ENCODE data around the gene GALNT12. TPM values are rescaled to one million over a fixed set of nuclear protein-coding genes. Genes with fewer than 3 reads are reported as not detected.
A peak's percentile ranks its signal among the peaks of the same experiment; 100 is the strongest.

The GALNT12 gene
- 10 to 100 TPM in 1 of 2 donors, 1 to 10 TPM in 1; 6.6 to 11.2 TPM for total RNA-seq

- no peak within 1 kb of the TSS for H3K27ac Mint-ChIP-seq
- peak within 1 kb of the TSS; percentile 88 to 92 for H3K4me3 Mint-ChIP-seq
- ATAC-seq (replicated peaks in 1 of 2) (peak; percentile 76 to 81), DNase-seq (peak; percentile 63)
- H3K9me3 Mint-ChIP-seq, result no peaks in the 10 kb centered on the region
- H3K4me1 Mint-ChIP-seq (ENCODE audit: low read depth), result peaks cover 36% of the 10 kb centered on the region
- peaks cover 7% of the 10 kb centered on the region for H3K27me3 Mint-ChIP-seq (ENCODE audit: low read depth)
- H3K36me3 Mint-ChIP-seq (ENCODE audit: insufficient read depth in 2 of 2), result peaks cover 0 to 2% of the 10 kb centered on the region in 2 donors
Measured at GRCh38 chr9:98807070-98807813, at the start of gene GALNT12. Gene GALNT12 (plus strand): TSS chr9:98807670. CDS start chr9:98807699, 29 bp downstream.

- Mint-ChIP-seq H3K9me3 (peaks cover 0 to 4% of the 10 kb centered on the region in 2 donors), H3K27me3 (ENCODE audit: low read depth) (no peaks in the 10 kb centered on the region), H3K27ac (no peak overlapping the region), H3K4me3 (no peak overlapping the region), H3K4me1 (ENCODE audit: low read depth) (no peaks in the 10 kb centered on the region), H3K36me3 (ENCODE audit: insufficient read depth in 2 of 2) (peaks cover 8 to 19% of the 10 kb centered on the region in 2 donors)
- no peak for DNase-seq
- no peak for ATAC-seq (replicated peaks in 1 of 2)
Measured at GRCh38 chr9:98760231-98760630, 47.2 kb upstream of the GALNT12 start.

GRCh38 chr9:98763986-98764745, 43.3 kb upstream of the GALNT12 start:
- no peak for DNase-seq
- Mint-ChIP-seq H3K4me1 (ENCODE audit: low read depth) (no peaks in the 10 kb centered on the region), H3K4me3 (no peak overlapping the region), H3K27ac (no peak overlapping the region), H3K36me3 (ENCODE audit: insufficient read depth in 2 of 2) (peaks cover 7 to 9% of the 10 kb centered on the region in 2 donors), H3K9me3 (peaks cover 0 to 4% of the 10 kb centered on the region in 2 donors), H3K27me3 (ENCODE audit: low read depth) (no peaks in the 10 kb centered on the region)
- no peak for ATAC-seq (replicated peaks in 1 of 2)

GRCh38 chr9:98765256-98765655, 42.2 kb upstream of the GALNT12 start:
- Mint-ChIP-seq H3K36me3 (ENCODE audit: insufficient read depth in 2 of 2) (peaks cover 4 to 5% of the 10 kb centered on the region in 2 donors), H3K4me3 (no peak overlapping the region), H3K4me1 (ENCODE audit: low read depth) (no peaks in the 10 kb centered on the region), H3K27ac (no peak overlapping the region), H3K9me3 (peaks cover 0 to 2% of the 10 kb centered on the region in 2 donors), H3K27me3 (ENCODE audit: low read depth) (no peaks in the 10 kb centered on the region)
- no peak for DNase-seq
- no peak for ATAC-seq (replicated peaks in 1 of 2)

GRCh38 chr9:98766586-98766985, 40.9 kb upstream of the GALNT12 start:
- Mint-ChIP-seq H3K27ac (no peak overlapping the region), H3K4me3 (no peak overlapping the region), H3K27me3 (ENCODE audit: low read depth) (no peaks in the 10 kb centered on the region), H3K36me3 (ENCODE audit: insufficient read depth in 2 of 2) (peaks cover 4 to 5% of the 10 kb centered on the region in 2 donors), H3K4me1 (ENCODE audit: low read depth) (no peaks in the 10 kb centered on the region), H3K9me3 (peaks cover 0 to 2% of the 10 kb centered on the region in 2 donors)
- DNase-seq (no peak), ATAC-seq (replicated peaks in 1 of 2) (no peak)

GRCh38 chr9:98767196-98767595, 40.3 kb upstream of the GALNT12 start:
- peaks cover 0 to 2% of the 10 kb centered on the region in 2 donors for H3K9me3 Mint-ChIP-seq
- peaks cover 4 to 5% of the 10 kb centered on the region in 2 donors for H3K36me3 Mint-ChIP-seq (ENCODE audit: insufficient read depth in 2 of 2)
- H3K4me1 Mint-ChIP-seq (ENCODE audit: low read depth), result no peaks in the 10 kb centered on the region
- DNase-seq (no peak), ATAC-seq (replicated peaks in 1 of 2) (no peak)
- H3K27me3 Mint-ChIP-seq (ENCODE audit: low read depth), result no peaks in the 10 kb centered on the region
- H3K27ac Mint-ChIP-seq, result no peak overlapping the region
- no peak overlapping the region for H3K4me3 Mint-ChIP-seq

- peaks cover 4 to 5% of the 10 kb centered on the region in 2 donors for H3K36me3 Mint-ChIP-seq (ENCODE audit: insufficient read depth in 2 of 2)
- H3K4me1 Mint-ChIP-seq (ENCODE audit: low read depth), result no peaks in the 10 kb centered on the region
- no peak overlapping the region for H3K27ac Mint-ChIP-seq
- DNase-seq (no peak), ATAC-seq (replicated peaks in 1 of 2) (no peak)
- peaks cover 0 to 2% of the 10 kb centered on the region in 2 donors for H3K9me3 Mint-ChIP-seq
- no peaks in the 10 kb centered on the region for H3K27me3 Mint-ChIP-seq (ENCODE audit: low read depth)
- no peak overlapping the region for H3K4me3 Mint-ChIP-seq
Measured at GRCh38 chr9:98767915-98768314, 39.6 kb upstream of the GALNT12 start.

- Mint-ChIP-seq H3K36me3 (ENCODE audit: insufficient read depth in 2 of 2) (peaks cover 4 to 7% of the 10 kb centered on the region in 2 donors), H3K4me1 (ENCODE audit: low read depth) (no peaks in the 10 kb centered on the region), H3K27me3 (ENCODE audit: low read depth) (no peaks in the 10 kb centered on the region), H3K4me3 (no peak overlapping the region), H3K27ac (no peak overlapping the region), H3K9me3 (peaks cover 0 to 2% of the 10 kb centered on the region in 2 donors)
- no peak for DNase-seq
- ATAC-seq (replicated peaks in 1 of 2), result no peak
Measured at GRCh38 chr9:98768344-98768743, 39.1 kb upstream of the GALNT12 start.

GRCh38 chr9:98770717-98771116, 36.8 kb upstream of the GALNT12 start:
- no peak for ATAC-seq (replicated peaks in 1 of 2)
- H3K27ac Mint-ChIP-seq, result no peak overlapping the region

GRCh38 chr9:98771209-98771874, 36.1 kb upstream of the GALNT12 start:
- Mint-ChIP-seq H3K4me3 (no peak overlapping the region), H3K27ac (no peak overlapping the region), H3K4me1 (ENCODE audit: low read depth) (no peaks in the 10 kb centered on the region), H3K27me3 (ENCODE audit: low read depth) (no peaks in the 10 kb centered on the region), H3K9me3 (no peaks in the 10 kb centered on the region), H3K36me3 (ENCODE audit: insufficient read depth in 2 of 2) (peaks cover 2 to 4% of the 10 kb centered on the region in 2 donors)
- no peak for DNase-seq
- ATAC-seq (replicated peaks in 1 of 2), result no peak

More at GRCh38 chr9:98770717-98771116, 36.8 kb upstream of the GALNT12 start:
- no peak for DNase-seq
- no peak overlapping the region for H3K4me3 Mint-ChIP-seq
- H3K36me3 Mint-ChIP-seq (ENCODE audit: insufficient read depth in 2 of 2), result peaks cover 2 to 4% of the 10 kb centered on the region in 2 donors
- H3K27me3 Mint-ChIP-seq (ENCODE audit: low read depth), result no peaks in the 10 kb centered on the region
- no peaks in the 10 kb centered on the region for H3K9me3 Mint-ChIP-seq
- no peaks in the 10 kb centered on the region for H3K4me1 Mint-ChIP-seq (ENCODE audit: low read depth)

- ATAC-seq (replicated peaks in 1 of 2) (no peak), DNase-seq (no peak)
- H3K4me1 Mint-ChIP-seq (ENCODE audit: low read depth), result no peaks in the 10 kb centered on the region
- no peaks in the 10 kb centered on the region for H3K27me3 Mint-ChIP-seq (ENCODE audit: low read depth)
- no peaks in the 10 kb centered on the region for H3K9me3 Mint-ChIP-seq
- H3K36me3 Mint-ChIP-seq (ENCODE audit: insufficient read depth in 2 of 2), result peaks cover 2 to 4% of the 10 kb centered on the region in 2 donors
- no peak overlapping the region for H3K27ac Mint-ChIP-seq
- H3K4me3 Mint-ChIP-seq, result no peak overlapping the region
Measured at GRCh38 chr9:98772364-98773155, 34.9 kb upstream of the GALNT12 start.

GRCh38 chr9:98773721-98774120, 33.7 kb upstream of the GALNT12 start:
- Mint-ChIP-seq H3K9me3 (no peaks in the 10 kb centered on the region), H3K27me3 (ENCODE audit: low read depth) (no peaks in the 10 kb centered on the region), H3K27ac (no peak overlapping the region), H3K4me3 (no peak overlapping the region), H3K36me3 (ENCODE audit: insufficient read depth in 2 of 2) (peaks cover 2 to 4% of the 10 kb centered on the region in 2 donors), H3K4me1 (ENCODE audit: low read depth) (no peaks in the 10 kb centered on the region)
- no peak for DNase-seq
- no peak for ATAC-seq (replicated peaks in 1 of 2)

All from activated T-cell treated with anti-CD3 and anti-CD28 coated beads, Interleukin-2, amount 50 U/mL, for 72 hours (primary cell).